GM21381 (cell line): ENCODE data around the gene ANO6.
A peak's percentile ranks its signal among the peaks of the same experiment; 100 is the strongest.

Experiments used
- ATAC-seq: cut with Tn5 transposase; IDR thresholded peaks from one replicate; pipeline ENCODE4 v1.9.1; 2021; ENCODE audit warnings: mild to moderate bottlenecking, moderate library complexity; ENCODE audit not compliant: unreplicated experiment

The ANO6 gene

GRCh38 chr12:45342171-45342570 lies 126.3 kb downstream of the ANO6 start:
- ATAC-seq: no peak

- no peak for ATAC-seq
Observed at GRCh38 chr12:45342848-45343247, 127.0 kb downstream of the ANO6 start.

GRCh38 chr12:45343269-45344051 lies 127.6 kb downstream of the ANO6 start:
- no peak for ATAC-seq

- ATAC-seq: no peak
Observed at GRCh38 chr12:45348311-45348710, 132.4 kb downstream of the ANO6 start.

GRCh38 chr12:45348986-45349385 lies 133.1 kb downstream of the ANO6 start:
- ATAC-seq: no peak

- ATAC-seq: no peak
Observed at GRCh38 chr12:45349916-45350315, 134.0 kb downstream of the ANO6 start.

- ATAC-seq: no peak
Observed at GRCh38 chr12:45350861-45351260, 135.0 kb downstream of the ANO6 start.

GRCh38 chr12:45351921-45352670 lies 136.2 kb downstream of the ANO6 start:
- no peak for ATAC-seq

GRCh38 chr12:45353944-45354343 lies 138.0 kb downstream of the ANO6 start:
- no peak for ATAC-seq

- peak; percentile 96 for ATAC-seq
Observed at GRCh38 chr12:45354399-45354798, 138.5 kb downstream of the ANO6 start.

- no peak for ATAC-seq
Observed at GRCh38 chr12:45355730-45356129, 139.8 kb downstream of the ANO6 start.

- ATAC-seq: no peak
Observed at GRCh38 chr12:45356822-45357538, 141.1 kb downstream of the ANO6 start.

GRCh38 chr12:45357539-45358417 lies 141.9 kb downstream of the ANO6 start:
- no peak for ATAC-seq

GRCh38 chr12:45362291-45362690 lies 146.4 kb downstream of the ANO6 start:
- ATAC-seq: no peak

GRCh38 chr12:45363903-45364302 lies 148.0 kb downstream of the ANO6 start:
- no peak for ATAC-seq

- ATAC-seq: no peak
Observed at GRCh38 chr12:45368841-45369489, 153.1 kb downstream of the ANO6 start.

- ATAC-seq: no peak
Observed at GRCh38 chr12:45377815-45378214, 161.9 kb downstream of the ANO6 start.

GRCh38 chr12:45379261-45379660 lies 163.4 kb downstream of the ANO6 start:
- ATAC-seq: no peak

- no peak for ATAC-seq
Observed at GRCh38 chr12:45381351-45381750, 165.5 kb downstream of the ANO6 start.

- no peak for ATAC-seq
Observed at GRCh38 chr12:45388545-45388944, 172.7 kb downstream of the ANO6 start.
